Measurements from ENCODE around the gene RORB.

RORB gene

GRCh38 chr9:74493512-74493911 lies 3.6 kb upstream of the RORB start:
- DNase-seq (ENCODE audit: low read depth, low spot score): no peak
- Histone ChIP-seq H3K36me3 (ENCODE audit: insufficient read depth, low read length) (no peaks in the 10 kb centered on the region), H3K4me3 (no peak overlapping the region), H3K9ac (ENCODE audit: insufficient read length) (no peak overlapping the region), H3K27ac (no peak overlapping the region), H3K9me3 (ENCODE audit: low read depth, low read length) (no peaks in the 10 kb centered on the region)
- TF ChIP-seq POLR2AphosphoS5 (IDR thresholded peaks at IDR 0.05; ENCODE audit: borderline replicate concordance, low read depth, low read length) (no peak), EZH2 (IDR thresholded peaks at IDR 0.05) (no peak), FOXP2 (optimal IDR thresholded peaks at IDR 0.05; ENCODE audit: control extremely low read depth, extremely low read length, insufficient read depth) (no peak)

DNA sequence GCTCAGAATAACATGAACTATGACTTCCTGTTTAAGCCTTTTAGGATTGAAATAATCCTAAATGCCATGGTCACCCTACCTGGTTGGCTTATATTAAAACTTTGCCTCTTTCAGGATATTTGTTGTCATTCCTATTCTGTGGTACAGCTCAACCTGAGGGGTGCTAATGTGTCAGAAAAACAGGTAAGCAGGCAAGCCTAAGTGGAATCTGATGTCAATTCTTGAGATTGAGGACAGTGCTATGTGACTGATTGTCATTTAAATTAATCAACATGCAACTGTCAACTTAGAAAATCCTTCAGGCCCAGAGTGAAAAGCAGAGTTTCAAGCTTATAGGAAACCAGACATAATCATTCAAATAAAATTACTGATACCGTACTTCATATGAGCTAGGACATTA lies 2.6 kb upstream of the RORB start:
- H3K36me3 ChIP-seq (ENCODE audit: insufficient read depth, low read length): no peaks in the 10 kb centered on the region
- H3K9ac ChIP-seq (ENCODE audit: insufficient read length): no peak overlapping the region
- H3K4me3 ChIP-seq: no peak overlapping the region
- H3K27ac ChIP-seq: no peak overlapping the region
- TF ChIP-seq FOXP2 (optimal IDR thresholded peaks at IDR 0.05; ENCODE audit: control extremely low read depth, extremely low read length, insufficient read depth): no peak
- TF ChIP-seq EZH2 (IDR thresholded peaks at IDR 0.05): no peak
- TF ChIP-seq POLR2AphosphoS5 (IDR thresholded peaks at IDR 0.05; ENCODE audit: borderline replicate concordance, low read depth, low read length): no peak
- H3K9me3 ChIP-seq (ENCODE audit: low read depth, low read length): no peaks in the 10 kb centered on the region
- DNase-seq (ENCODE audit: low read depth, low spot score): no peak

- peak overlapping the region; percentile 77 for H3K4me3 ChIP-seq
These were observed 729 bp upstream of the RORB start for GRCh38 chr9:74496406-74496805.

DNA sequence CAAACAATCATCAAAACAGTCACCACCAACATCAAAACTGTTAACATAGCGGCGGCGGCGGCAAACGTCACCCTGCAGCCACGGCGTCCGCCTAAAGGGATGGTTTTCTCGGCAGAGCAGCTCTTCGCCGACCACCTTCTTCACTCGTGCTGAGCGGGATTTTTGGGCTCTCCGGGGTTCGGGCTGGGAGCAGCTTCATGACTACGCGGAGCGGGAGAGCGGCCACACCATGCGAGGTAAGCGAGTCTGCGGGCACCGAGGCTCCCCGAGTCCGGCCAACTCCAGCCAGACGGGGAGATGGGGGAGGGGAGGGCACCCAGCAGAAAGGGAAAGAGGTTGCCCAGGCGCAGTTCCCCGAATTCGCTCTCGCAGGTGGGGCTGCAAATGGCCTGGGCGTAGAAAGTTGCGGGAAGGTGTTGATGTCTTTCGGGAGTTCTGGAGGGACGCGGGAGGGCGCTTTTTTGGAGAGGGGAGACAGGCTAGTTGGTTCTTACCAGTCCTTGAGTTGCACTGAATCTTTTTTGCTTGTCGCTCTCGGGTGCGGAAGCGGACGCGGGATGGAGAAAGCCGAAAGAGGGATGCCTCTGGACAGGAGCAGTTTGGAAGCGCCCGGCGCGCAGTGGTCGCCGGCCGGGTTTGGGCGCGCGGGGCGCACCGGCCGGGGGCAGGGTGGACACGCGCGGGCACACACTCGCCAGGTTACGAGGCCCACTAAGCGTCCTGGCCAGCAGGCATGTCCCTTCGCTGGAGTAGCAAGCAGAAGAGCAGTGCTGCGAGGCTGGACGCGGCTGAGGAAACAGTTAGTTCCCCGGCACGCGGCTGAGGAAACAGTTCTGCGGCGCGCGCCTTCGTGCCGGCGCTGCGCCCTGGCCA lies 849 bp downstream of the RORB start:
- H3K36me3 ChIP-seq (ENCODE audit: insufficient read depth, low read length): no peaks in the 10 kb centered on the region
- TF ChIP-seq EZH2 (IDR thresholded peaks at IDR 0.05) (peak; percentile 96), POLR2AphosphoS5 (IDR thresholded peaks at IDR 0.05; ENCODE audit: borderline replicate concordance, low read depth, low read length) (no peak)
- H3K27ac ChIP-seq: no peak overlapping the region
- no peaks in the 10 kb centered on the region for H3K9me3 ChIP-seq (ENCODE audit: low read depth, low read length)
- DNase-seq (ENCODE audit: low read depth, low spot score): no peak
- H3K4me3 ChIP-seq: peak overlapping the region; percentile 77
- H3K9ac ChIP-seq (ENCODE audit: insufficient read length): no peak overlapping the region

More at GRCh38 chr9:74496406-74496805, 729 bp upstream of the RORB start:
- Histone ChIP-seq H3K36me3 (ENCODE audit: insufficient read depth, low read length) (no peaks in the 10 kb centered on the region), H3K27ac (no peak overlapping the region), H3K9me3 (ENCODE audit: low read depth, low read length) (no peaks in the 10 kb centered on the region), H3K9ac (ENCODE audit: insufficient read length) (no peak overlapping the region)
- no peak for TF ChIP-seq FOXP2 (optimal IDR thresholded peaks at IDR 0.05; ENCODE audit: control extremely low read depth, extremely low read length, insufficient read depth)
- TF ChIP-seq EZH2 (IDR thresholded peaks at IDR 0.05): no peak
- no peak for TF ChIP-seq POLR2AphosphoS5 (IDR thresholded peaks at IDR 0.05; ENCODE audit: borderline replicate concordance, low read depth, low read length)
- no peak for DNase-seq (ENCODE audit: low read depth, low spot score)

DNA sequence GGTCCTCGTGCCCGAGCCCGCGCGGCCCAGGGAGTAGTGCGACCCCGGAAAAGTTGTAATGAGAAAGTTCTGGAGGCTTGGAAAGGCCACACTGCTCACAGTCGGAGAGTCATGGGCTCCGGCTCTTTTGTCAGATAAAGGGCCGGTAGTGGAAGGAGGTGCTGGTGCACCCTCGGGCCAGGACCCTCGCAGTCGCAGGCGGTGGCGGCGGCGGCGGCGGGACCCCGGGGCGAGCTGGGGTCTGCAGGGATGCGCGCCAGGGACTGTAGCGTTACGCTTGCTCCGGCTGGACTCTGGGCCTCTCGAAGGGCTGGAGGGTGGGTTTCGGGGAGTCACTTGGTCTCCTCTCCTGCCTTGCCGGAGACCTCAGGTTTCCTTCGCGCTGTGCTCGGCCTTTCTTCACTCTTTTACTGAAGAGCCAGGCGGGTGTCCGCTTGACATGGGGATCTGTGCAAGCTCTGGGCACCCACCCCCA lies 1.5 kb downstream of the RORB start:
- H3K9ac ChIP-seq (ENCODE audit: insufficient read length): no peak overlapping the region
- H3K9me3 ChIP-seq (ENCODE audit: low read depth, low read length): no peaks in the 10 kb centered on the region
- no peak for TF ChIP-seq EZH2 (IDR thresholded peaks at IDR 0.05)
- TF ChIP-seq POLR2AphosphoS5 (IDR thresholded peaks at IDR 0.05; ENCODE audit: borderline replicate concordance, low read depth, low read length): no peak
- TF ChIP-seq FOXP2 (optimal IDR thresholded peaks at IDR 0.05; ENCODE audit: control extremely low read depth, extremely low read length, insufficient read depth): no peak
- DNase-seq (ENCODE audit: low read depth, low spot score): no peak
- no peaks in the 10 kb centered on the region for H3K36me3 ChIP-seq (ENCODE audit: insufficient read depth, low read length)
- H3K27ac ChIP-seq: no peak overlapping the region
- H3K4me3 ChIP-seq: peak overlapping the region; percentile 77

- Histone ChIP-seq H3K9ac (ENCODE audit: insufficient read length) (no peak overlapping the region), H3K36me3 (ENCODE audit: insufficient read depth, low read length) (no peaks in the 10 kb centered on the region), H3K27ac (no peak overlapping the region), H3K4me3 (0 out of 2 replicates have a peak overlapping the region, but pooled peaks have one; percentile 77), H3K9me3 (ENCODE audit: low read depth, low read length) (no peaks in the 10 kb centered on the region)
- TF ChIP-seq EZH2 (IDR thresholded peaks at IDR 0.05) (no peak), FOXP2 (optimal IDR thresholded peaks at IDR 0.05; ENCODE audit: control extremely low read depth, extremely low read length, insufficient read depth) (no peak), POLR2AphosphoS5 (IDR thresholded peaks at IDR 0.05; ENCODE audit: borderline replicate concordance, low read depth, low read length) (no peak)
- DNase-seq (ENCODE audit: low read depth, low spot score): no peak
These were observed 2.0 kb downstream of the RORB start for GRCh38 chr9:74499111-74499601.

DNA sequence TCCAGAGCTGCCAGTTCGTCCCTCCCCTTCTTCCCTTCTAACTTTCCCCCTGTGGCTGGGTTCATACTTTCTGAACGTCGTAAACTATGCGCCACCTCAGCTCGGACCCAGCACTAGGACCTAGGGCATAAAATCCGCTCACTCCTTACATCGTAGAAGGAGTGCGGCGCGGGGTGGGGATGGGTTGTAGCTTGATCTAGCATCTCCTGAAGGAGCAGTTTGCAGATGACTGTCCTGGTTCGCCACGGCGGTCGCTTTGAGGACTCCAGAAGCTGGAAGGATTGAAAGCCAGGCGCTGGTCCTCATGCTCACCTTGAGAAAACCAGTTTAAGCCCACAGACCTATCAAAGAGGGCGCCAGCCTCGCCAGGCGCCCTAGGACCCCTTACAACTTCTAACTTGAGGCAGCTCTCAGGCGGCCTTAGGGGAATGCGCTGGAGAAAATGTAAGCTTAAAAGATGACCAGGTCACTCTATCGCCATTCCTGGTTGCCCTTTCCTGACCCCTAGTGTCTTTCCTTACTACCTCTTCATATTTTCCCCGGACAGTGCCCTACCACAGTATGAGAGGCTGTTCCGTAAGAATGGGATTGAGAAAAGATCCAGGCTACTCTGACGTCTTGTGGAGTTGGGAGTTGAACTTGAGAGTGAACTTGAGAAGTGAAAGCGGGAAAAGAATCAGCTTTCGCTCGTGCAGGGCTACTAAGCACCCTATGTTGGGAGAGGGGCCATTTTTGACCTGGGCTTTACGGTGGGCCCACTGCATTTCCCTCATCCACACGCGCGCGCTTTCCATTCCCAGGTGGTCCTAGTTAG lies 2.8 kb downstream of the RORB start:
- DNase-seq (ENCODE audit: low read depth, low spot score): no peak
- Histone ChIP-seq H3K9me3 (ENCODE audit: low read depth, low read length) (no peaks in the 10 kb centered on the region), H3K9ac (ENCODE audit: insufficient read length) (no peak overlapping the region), H3K36me3 (ENCODE audit: insufficient read depth, low read length) (no peaks in the 10 kb centered on the region), H3K27ac (no peak overlapping the region), H3K4me3 (no peak overlapping the region)
- TF ChIP-seq FOXP2 (optimal IDR thresholded peaks at IDR 0.05; ENCODE audit: control extremely low read depth, extremely low read length, insufficient read depth) (no peak), POLR2AphosphoS5 (IDR thresholded peaks at IDR 0.05; ENCODE audit: borderline replicate concordance, low read depth, low read length) (no peak), EZH2 (IDR thresholded peaks at IDR 0.05) (no peak)

DNA sequence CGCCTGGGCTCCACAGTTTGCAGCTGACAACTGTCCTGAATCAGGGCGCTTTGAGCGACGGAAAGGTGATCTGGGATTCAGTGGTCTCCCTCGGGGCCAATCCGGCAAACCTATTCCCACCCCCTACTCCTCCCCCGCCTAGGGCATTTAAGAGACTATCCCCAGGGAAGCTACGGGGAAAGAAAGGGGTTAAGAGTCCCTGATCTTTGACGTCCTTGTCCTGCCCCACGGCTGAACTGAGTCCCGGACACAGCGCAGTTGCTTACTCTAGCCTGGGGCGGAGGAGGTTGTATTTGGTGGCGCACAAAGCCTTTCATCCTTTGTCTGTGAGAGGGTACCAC lies 3.4 kb downstream of the RORB start:
- Histone ChIP-seq H3K27ac (no peak overlapping the region), H3K9me3 (ENCODE audit: low read depth, low read length) (no peaks in the 10 kb centered on the region), H3K4me3 (no peak overlapping the region), H3K9ac (ENCODE audit: insufficient read length) (no peak overlapping the region), H3K36me3 (ENCODE audit: insufficient read depth, low read length) (no peaks in the 10 kb centered on the region)
- TF ChIP-seq EZH2 (IDR thresholded peaks at IDR 0.05) (no peak), POLR2AphosphoS5 (IDR thresholded peaks at IDR 0.05; ENCODE audit: borderline replicate concordance, low read depth, low read length) (no peak), FOXP2 (optimal IDR thresholded peaks at IDR 0.05; ENCODE audit: control extremely low read depth, extremely low read length, insufficient read depth) (no peak)
- no peak for DNase-seq (ENCODE audit: low read depth, low spot score)

Data from SK-N-MC (cell line).